SK-N-SH (cell line): ENCODE results near the gene S100A9. TPM values are rescaled to one million over a fixed set of nuclear protein-coding genes. Genes with fewer than 3 reads are reported as not detected.

ENCODE experiments used
- CTCF ChIA-PET: fragments of 300-600, 350-600 bp; formaldehyde crosslinking; extraction: SDS; loops from one replicate; lab custom pipeline; 2021; lab: Yijun Ruan, JAX
- POLR2A ChIA-PET: fragments of 350-600 bp; sonication (Branson Sonifier 250); formaldehyde crosslinking; extraction: SDS; loops from one replicate; lab custom pipeline; 2020; ENCODE audit warnings: antibody characterized with exemption, inconsistent platforms; lab: Yijun Ruan, JAX
- DNase-seq: peaks from one replicate; pipeline ENCODE4 v3.0.0; 2012
- H2AFZ ChIP-seq: fragments of 200-600 bp; sonication (generic); 2 replicates; pipeline ENCODE4 v1.8.1; 2016; ENCODE audit warnings: antibody characterized with exemption, mild to moderate bottlenecking, low read depth
- H3F3A ChIP-seq: fragments of 200-600 bp; sonication (generic); replicated peaks from 2 replicates; pipeline ENCODE3; 2016; ENCODE audit warnings: antibody characterized with exemption, mild to moderate bottlenecking; ENCODE audit not compliant: insufficient read depth
- H3K27ac ChIP-seq, 2 experiments: fragments of 200-500 bp in 1 of 2; fragments of 200-600 bp in 1 of 2; sonication (Bioruptor generic) in 1 of 2; sonication (generic), shearing (Covaris generic) in 1 of 2; 2 replicates each; pipeline versions ENCODE4 v1.5.1 to v1.6.1; 2014 to 2016; ENCODE audit warnings: low read depth in 2 of 2, inconsistent platforms in 1 of 2, low read length in 1 of 2, mild to moderate bottlenecking in 1 of 2, mixed read lengths in 1 of 2
- H3K27me3 ChIP-seq: fragments of 200-600 bp; sonication (generic), shearing (Covaris generic); 2 replicates; pipeline ENCODE4 v1.6.1; 2016; ENCODE audit warnings: mixed run types; ENCODE audit not compliant: insufficient read depth
- H3K36me3 ChIP-seq, 2 experiments: fragments of 200-500 bp in 1 of 2; fragments of 200-600 bp in 1 of 2; sonication (Bioruptor generic) in 1 of 2; sonication (generic) in 1 of 2; replicated peaks in 1 of 2; 2 replicates each; pipeline versions ENCODE3 to v1.5.1; 2014 to 2016; ENCODE audit warnings: low read length in 1 of 2, mild to moderate bottlenecking in 1 of 2; ENCODE audit not compliant: insufficient read depth in 2 of 2, control insufficient read depth in 1 of 2
- H3K4me1 ChIP-seq, 2 experiments: fragments of 200-500 bp in 1 of 2; fragments of 200-600 bp in 1 of 2; sonication (Bioruptor generic) in 1 of 2; sonication (generic), shearing (Covaris generic) in 1 of 2; 2 replicates each; pipeline versions ENCODE4 v1.5.1 to v1.6.1; 2014 to 2016; ENCODE audit warnings: low read depth in 1 of 2, low read length in 1 of 2, mixed run types in 1 of 2; ENCODE audit not compliant: insufficient read depth in 2 of 2, control insufficient read depth in 1 of 2
- H3K4me2 ChIP-seq: fragments of 200-600 bp; sonication (generic), shearing (Covaris generic); 2 replicates; pipeline ENCODE4 v1.6.1; 2017; ENCODE audit warnings: mixed run types
- H3K4me3 ChIP-seq, 2 experiments: fragments of 200-500 bp in 1 of 2; fragments of 200-600 bp in 1 of 2; sonication (Bioruptor generic) in 1 of 2; sonication (generic), shearing (Covaris generic) in 1 of 2; 2 replicates each; pipeline versions ENCODE4 v1.5.1 to v1.8.1; 2014 to 2016; ENCODE audit warnings: low read depth in 2 of 2, inconsistent platforms in 1 of 2, low read length in 1 of 2, mild to moderate bottlenecking in 1 of 2, mixed read lengths in 1 of 2, moderate library complexity in 1 of 2
- H3K79me2 ChIP-seq: fragments of 200-600 bp; sonication (generic); 2 replicates; pipeline ENCODE4 v1.8.1; 2017; ENCODE audit warnings: mild to moderate bottlenecking; ENCODE audit not compliant: insufficient read depth
- H3K9ac ChIP-seq: fragments of 200-600 bp; sonication (generic); 2 replicates; pipeline ENCODE4 v1.6.1; 2017; ENCODE audit warnings: mixed run types
- H3K9me2 ChIP-seq: fragments of 200-600 bp; sonication (generic); 2 replicates; pipeline ENCODE4 v1.6.1; 2017; ENCODE audit warnings: mixed run types
- H3K9me3 ChIP-seq: fragments of 200-600 bp; sonication (generic); 2 replicates; pipeline ENCODE4 v1.6.1; 2017; ENCODE audit warnings: mixed run types, mild to moderate bottlenecking, moderate library complexity
- H4K20me1 ChIP-seq: fragments of 200-600 bp; sonication (generic); 2 replicates; pipeline ENCODE4 v1.6.1; 2017; ENCODE audit warnings: mild to moderate bottlenecking, mixed run types; ENCODE audit not compliant: insufficient read depth
- ELF1 ChIP-seq: IDR thresholded peaks from 2 replicates; pipeline ENCODE4 v1.4.0; 2012
- EZH2phosphoT487 ChIP-seq: fragments of 200-600 bp; sonication (generic); IDR thresholded peaks from 2 replicates; pipeline ENCODE4 v1.6.1; 2017; ENCODE audit warnings: low read depth, mixed run types, mild to moderate bottlenecking, antibody characterized with exemption, moderate library complexity, borderline replicate concordance
- MEF2A ChIP-seq: IDR thresholded peaks from 2 replicates; pipeline ENCODE4 v1.4.0; 2012; ENCODE audit warnings: low read depth, borderline replicate concordance
- RAD21 ChIP-seq: IDR thresholded peaks from 2 replicates; pipeline ENCODE4 v1.6.1; 2012; ENCODE audit warnings: mild to moderate bottlenecking, low read length
- RCOR1 ChIP-seq: fragments of 150-350 bp; IDR thresholded peaks from 2 replicates; pipeline ENCODE4 v1.6.1; 2017; ENCODE audit warnings: antibody characterized with exemption, low read length
- SIN3A ChIP-seq: IDR thresholded peaks from 2 replicates; pipeline ENCODE4 v1.6.1; 2012; ENCODE audit warnings: low read depth, mild to moderate bottlenecking, low read length, moderate library complexity, borderline replicate concordance
- TEAD4 ChIP-seq: IDR thresholded peaks from 2 replicates; pipeline ENCODE4 v1.4.0; 2012; ENCODE audit warnings: mild to moderate bottlenecking, borderline replicate concordance; ENCODE audit not compliant: insufficient read depth
- YY1 ChIP-seq: IDR thresholded peaks from 2 replicates; pipeline ENCODE4 v1.4.0; 2012; ENCODE audit warnings: low read depth, mild to moderate bottlenecking
- WGBS: methylation state at CpG from one replicate; pipeline ENCODE4 v1.1.6; 2017; ENCODE audit warnings: low lambda C conversion rate; 5-methylcytosine and 5-hydroxymethylcytosine counted together
- polyA plus RNA-seq, 3 experiments: library from polyadenylated mRNA; depleted of rRNA; stranded (reverse); fragments of >200 nt; gene quantifications; 2 replicates each; pipeline ENCODE4 v1.2.3, GENCODE V29; 2012
- TF ChIP-seq, protein P1 (sequence below): IDR thresholded peaks from 2 replicates; pipeline ENCODE4; 2012
- TF ChIP-seq, protein P2 (sequence below): fragments of 150-350 bp; IDR thresholded peaks from 2 replicates; pipeline ENCODE4 v1.6.1; 2017; ENCODE audit warnings: antibody characterized with exemption, low read length, low read depth, borderline replicate concordance
- TF ChIP-seq, protein P3 (sequence below): fragments of 150-350 bp; IDR thresholded peaks from 2 replicates; pipeline ENCODE4 v1.6.1; 2016; ENCODE audit warnings: mild to moderate bottlenecking, low read depth, low read length
- TF ChIP-seq, protein P4 (sequence below): IDR thresholded peaks from 2 replicates; pipeline ENCODE4 v1.6.1; 2012; ENCODE audit warnings: mild to moderate bottlenecking, low read depth, low read length, moderate library complexity

Gene S100A9
- polyA plus RNA-seq, 1 of the 3 experiments (the other 2 are of a cell fraction), result not detected

DNA sequence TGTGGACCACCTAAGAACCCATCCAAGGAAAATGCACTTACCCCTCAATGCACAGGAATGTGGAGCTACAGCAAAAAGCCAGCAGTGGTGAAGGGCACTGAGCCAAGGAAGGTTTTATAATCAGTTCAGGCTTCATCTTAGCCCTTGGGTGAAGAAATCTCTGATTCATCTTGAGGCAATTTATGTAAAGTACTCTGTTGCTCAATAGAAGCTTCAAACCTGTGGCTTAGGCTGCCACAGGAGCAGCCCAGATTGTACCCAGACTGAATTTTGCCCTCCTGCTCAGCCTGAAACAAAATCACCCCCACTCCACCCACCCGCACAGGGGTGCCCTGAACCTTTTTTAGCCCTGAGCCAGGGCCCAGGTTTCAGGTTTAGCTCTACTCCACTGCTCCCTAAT, 17.9 kb downstream of the S100A9 start, which contains the start of gene S100A12:
S100A12 (minus strand) TSS at position 111 of the 400 bp plus-strand sequence. CDS start 1,029 bp downstream, outside the sequence.
- ChIA-PET POLR2A (no interaction called here), CTCF (interaction anchor here (0.9 to 1.6 kb wide), 2 partner anchors 23 to 119 kb away, joined by 6 to 7 read pairs; no protein-coding TSS in a partner anchor)
- Histone ChIP-seq H3K4me3 (no peak within 1 kb of the TSS), H3F3A (no peaks in the 10 kb centered on the region), H3K4me1 (no peaks in the 10 kb centered on the region), H3K79me2 (no peaks in the 10 kb centered on the region), H3K27ac (no peak within 1 kb of the TSS), H3K4me2 (no peak within 1 kb of the TSS), H3K9ac (no peak within 1 kb of the TSS), H3K9me3 (no peaks in the 10 kb centered on the region), H3K9me2 (no peaks in the 10 kb centered on the region), H3K27me3 (no peaks in the 10 kb centered on the region; the same call in 1 of the 2 replicates), H2AFZ (no peak within 1 kb of the TSS), H4K20me1 (no peaks in the 10 kb centered on the region), H3K36me3 (no peaks in the 10 kb centered on the region)
- DNase-seq, result no peak
- TF ChIP-seq EZH2phosphoT487 (no peak), RAD21 (no peak), MEF2A (no peak), YY1 (no peak), ELF1 (no peak), RCOR1 (no peak), TEAD4 (no peak), SIN3A (no peak)
- TF ChIP-seq, protein P1, sequence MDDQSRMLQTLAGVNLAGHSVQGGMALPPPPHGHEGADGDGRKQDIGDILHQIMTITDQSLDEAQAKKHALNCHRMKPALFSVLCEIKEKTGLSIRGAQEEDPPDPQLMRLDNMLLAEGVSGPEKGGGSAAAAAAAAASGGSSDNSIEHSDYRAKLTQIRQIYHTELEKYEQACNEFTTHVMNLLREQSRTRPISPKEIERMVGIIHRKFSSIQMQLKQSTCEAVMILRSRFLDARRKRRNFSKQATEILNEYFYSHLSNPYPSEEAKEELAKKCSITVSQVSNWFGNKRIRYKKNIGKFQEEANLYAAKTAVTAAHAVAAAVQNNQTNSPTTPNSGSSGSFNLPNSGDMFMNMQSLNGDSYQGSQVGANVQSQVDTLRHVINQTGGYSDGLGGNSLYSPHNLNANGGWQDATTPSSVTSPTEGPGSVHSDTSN, result no peak
- TF ChIP-seq, protein P2, sequence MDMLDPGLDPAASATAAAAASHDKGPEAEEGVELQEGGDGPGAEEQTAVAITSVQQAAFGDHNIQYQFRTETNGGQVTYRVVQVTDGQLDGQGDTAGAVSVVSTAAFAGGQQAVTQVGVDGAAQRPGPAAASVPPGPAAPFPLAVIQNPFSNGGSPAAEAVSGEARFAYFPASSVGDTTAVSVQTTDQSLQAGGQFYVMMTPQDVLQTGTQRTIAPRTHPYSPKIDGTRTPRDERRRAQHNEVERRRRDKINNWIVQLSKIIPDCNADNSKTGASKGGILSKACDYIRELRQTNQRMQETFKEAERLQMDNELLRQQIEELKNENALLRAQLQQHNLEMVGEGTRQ, result no peak
- TF ChIP-seq, protein P3, sequence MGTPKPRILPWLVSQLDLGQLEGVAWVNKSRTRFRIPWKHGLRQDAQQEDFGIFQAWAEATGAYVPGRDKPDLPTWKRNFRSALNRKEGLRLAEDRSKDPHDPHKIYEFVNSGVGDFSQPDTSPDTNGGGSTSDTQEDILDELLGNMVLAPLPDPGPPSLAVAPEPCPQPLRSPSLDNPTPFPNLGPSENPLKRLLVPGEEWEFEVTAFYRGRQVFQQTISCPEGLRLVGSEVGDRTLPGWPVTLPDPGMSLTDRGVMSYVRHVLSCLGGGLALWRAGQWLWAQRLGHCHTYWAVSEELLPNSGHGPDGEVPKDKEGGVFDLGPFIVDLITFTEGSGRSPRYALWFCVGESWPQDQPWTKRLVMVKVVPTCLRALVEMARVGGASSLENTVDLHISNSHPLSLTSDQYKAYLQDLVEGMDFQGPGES, result no peak
- TF ChIP-seq, protein P4, sequence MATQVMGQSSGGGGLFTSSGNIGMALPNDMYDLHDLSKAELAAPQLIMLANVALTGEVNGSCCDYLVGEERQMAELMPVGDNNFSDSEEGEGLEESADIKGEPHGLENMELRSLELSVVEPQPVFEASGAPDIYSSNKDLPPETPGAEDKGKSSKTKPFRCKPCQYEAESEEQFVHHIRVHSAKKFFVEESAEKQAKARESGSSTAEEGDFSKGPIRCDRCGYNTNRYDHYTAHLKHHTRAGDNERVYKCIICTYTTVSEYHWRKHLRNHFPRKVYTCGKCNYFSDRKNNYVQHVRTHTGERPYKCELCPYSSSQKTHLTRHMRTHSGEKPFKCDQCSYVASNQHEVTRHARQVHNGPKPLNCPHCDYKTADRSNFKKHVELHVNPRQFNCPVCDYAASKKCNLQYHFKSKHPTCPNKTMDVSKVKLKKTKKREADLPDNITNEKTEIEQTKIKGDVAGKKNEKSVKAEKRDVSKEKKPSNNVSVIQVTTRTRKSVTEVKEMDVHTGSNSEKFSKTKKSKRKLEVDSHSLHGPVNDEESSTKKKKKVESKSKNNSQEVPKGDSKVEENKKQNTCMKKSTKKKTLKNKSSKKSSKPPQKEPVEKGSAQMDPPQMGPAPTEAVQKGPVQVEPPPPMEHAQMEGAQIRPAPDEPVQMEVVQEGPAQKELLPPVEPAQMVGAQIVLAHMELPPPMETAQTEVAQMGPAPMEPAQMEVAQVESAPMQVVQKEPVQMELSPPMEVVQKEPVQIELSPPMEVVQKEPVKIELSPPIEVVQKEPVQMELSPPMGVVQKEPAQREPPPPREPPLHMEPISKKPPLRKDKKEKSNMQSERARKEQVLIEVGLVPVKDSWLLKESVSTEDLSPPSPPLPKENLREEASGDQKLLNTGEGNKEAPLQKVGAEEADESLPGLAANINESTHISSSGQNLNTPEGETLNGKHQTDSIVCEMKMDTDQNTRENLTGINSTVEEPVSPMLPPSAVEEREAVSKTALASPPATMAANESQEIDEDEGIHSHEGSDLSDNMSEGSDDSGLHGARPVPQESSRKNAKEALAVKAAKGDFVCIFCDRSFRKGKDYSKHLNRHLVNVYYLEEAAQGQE, result no peak
- 0% methylated on average over 1 of the region's 1 CpG for WGBS
